WTC11 (cell line): ENCODE measurements around the gene RFTN1.

Source experiments
- JAZF1 ChIP-seq: fragments of 250-450 bp; sonication (Bioruptor Pico); IDR thresholded peaks from 2 replicates; pipeline ENCODE4 v1.9.0; 2021; ENCODE audit warnings: moderate library complexity, mild to moderate bottlenecking, inconsistent platforms
- SP1 ChIP-seq: sonication (generic); formaldehyde crosslinking; conservative IDR thresholded peaks from 2 replicates; pipeline ENCODE4 v1.8.1; 2022; ENCODE audit warnings: missing genetic modification reagents
- TF ChIP-seq, protein P1 (sequence below): fragments of 200-600 bp; IDR thresholded peaks from 2 replicates; pipeline ENCODE4 v1.8.0; 2022; ENCODE audit warnings: antibody characterized with exemption

DNA sequence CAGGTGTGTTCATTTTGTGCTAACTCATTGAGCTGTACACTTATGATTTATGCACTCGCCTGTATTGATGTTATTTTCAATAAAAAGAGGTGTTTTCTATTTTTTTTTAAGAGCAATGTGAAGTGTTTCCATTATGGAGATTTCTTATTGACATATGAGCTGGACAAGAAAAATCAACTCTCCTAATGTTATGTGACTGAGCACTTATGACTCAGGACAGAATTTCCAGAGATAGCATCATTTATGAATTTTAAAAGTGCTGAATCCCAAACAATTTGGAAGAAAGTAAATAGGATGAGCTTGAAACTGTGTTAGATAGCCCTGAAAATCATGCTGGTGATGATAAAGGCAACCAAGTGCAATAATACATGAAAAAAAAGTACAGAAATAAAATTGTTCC, 118.9 kb downstream of the RFTN1 start:
- TF ChIP-seq, protein P1, sequence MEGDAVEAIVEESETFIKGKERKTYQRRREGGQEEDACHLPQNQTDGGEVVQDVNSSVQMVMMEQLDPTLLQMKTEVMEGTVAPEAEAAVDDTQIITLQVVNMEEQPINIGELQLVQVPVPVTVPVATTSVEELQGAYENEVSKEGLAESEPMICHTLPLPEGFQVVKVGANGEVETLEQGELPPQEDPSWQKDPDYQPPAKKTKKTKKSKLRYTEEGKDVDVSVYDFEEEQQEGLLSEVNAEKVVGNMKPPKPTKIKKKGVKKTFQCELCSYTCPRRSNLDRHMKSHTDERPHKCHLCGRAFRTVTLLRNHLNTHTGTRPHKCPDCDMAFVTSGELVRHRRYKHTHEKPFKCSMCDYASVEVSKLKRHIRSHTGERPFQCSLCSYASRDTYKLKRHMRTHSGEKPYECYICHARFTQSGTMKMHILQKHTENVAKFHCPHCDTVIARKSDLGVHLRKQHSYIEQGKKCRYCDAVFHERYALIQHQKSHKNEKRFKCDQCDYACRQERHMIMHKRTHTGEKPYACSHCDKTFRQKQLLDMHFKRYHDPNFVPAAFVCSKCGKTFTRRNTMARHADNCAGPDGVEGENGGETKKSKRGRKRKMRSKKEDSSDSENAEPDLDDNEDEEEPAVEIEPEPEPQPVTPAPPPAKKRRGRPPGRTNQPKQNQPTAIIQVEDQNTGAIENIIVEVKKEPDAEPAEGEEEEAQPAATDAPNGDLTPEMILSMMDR: no peak
- TF ChIP-seq JAZF1 (no peak), SP1 (CRISPR knock-in tag) (no peak)
